ENCODE measurements around the gene PGGT1B.

DNA sequence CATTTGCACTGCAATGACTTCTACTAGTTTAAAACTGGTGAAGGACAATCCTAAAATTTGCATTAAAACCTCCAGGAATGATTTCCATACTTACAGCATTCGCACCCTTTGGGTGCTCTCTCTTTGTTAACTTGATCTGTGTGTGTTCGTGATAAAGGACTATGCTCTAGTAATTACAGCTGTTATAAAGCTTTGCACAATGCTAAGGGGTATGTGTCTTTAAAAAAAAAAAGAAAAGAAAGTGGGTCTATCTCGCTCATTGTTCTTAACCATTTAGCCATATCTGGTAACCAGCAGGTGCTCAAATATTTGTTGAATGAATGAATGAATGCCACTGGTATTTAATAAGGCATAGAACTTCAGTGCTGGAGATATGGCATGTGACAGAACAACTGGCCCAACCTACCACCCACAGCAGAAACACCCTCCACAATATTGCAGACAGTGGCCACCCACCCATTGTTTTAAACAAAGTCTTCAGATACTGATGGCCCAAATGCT lies 101.7 kb downstream of the PGGT1B start:
- TF ChIP-seq EP300 (IDR thresholded peaks at IDR 0.05; ENCODE audit: borderline replicate concordance) = peak; percentile 75
- peak; percentile 48 for TF ChIP-seq USF1 (IDR thresholded peaks at IDR 0.05)
- no peak for TF ChIP-seq REST (IDR thresholded peaks at IDR 0.05; ENCODE audit: low read depth)
- no peak for TF ChIP-seq TAF1 (IDR thresholded peaks at IDR 0.05; ENCODE audit: low read depth)
- no peak for TF ChIP-seq YY1 (IDR thresholded peaks at IDR 0.05; ENCODE audit: low read depth)
- TF ChIP-seq ZBTB7A (IDR thresholded peaks at IDR 0.05; ENCODE audit: low read depth) = no peak
- peak; percentile 73 for TF ChIP-seq TCF12 (IDR thresholded peaks at IDR 0.05; ENCODE audit: low read depth)
- no peak; the same call in none of the 2 replicates for TF ChIP-seq NFIC (IDR thresholded peaks at IDR 0.05)
- TF ChIP-seq EGR1 (IDR thresholded peaks at IDR 0.05) = no peak
- TF ChIP-seq RAD21 (IDR thresholded peaks at IDR 0.05; ENCODE audit: low read depth) = no peak
- no peak; the same call in 1 of the 2 replicates for TF ChIP-seq FOXM1 (IDR thresholded peaks at IDR 0.05; ENCODE audit: borderline replicate concordance, low read depth)
- TF ChIP-seq, protein P1, sequence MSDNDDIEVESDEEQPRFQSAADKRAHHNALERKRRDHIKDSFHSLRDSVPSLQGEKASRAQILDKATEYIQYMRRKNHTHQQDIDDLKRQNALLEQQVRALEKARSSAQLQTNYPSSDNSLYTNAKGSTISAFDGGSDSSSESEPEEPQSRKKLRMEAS (IDR thresholded peaks at IDR 0.05) = peak; percentile 86
- no peak for TF ChIP-seq CREB1 (IDR thresholded peaks at IDR 0.05; ENCODE audit: low read depth)
- peak; percentile 69 for TF ChIP-seq CEBPB (IDR thresholded peaks at IDR 0.05)

Data from Ishikawa (cell line).